ENCODE measurements around the gene ABHD11. TPM values are rescaled to one million over a fixed set of nuclear protein-coding genes. Genes with fewer than 3 reads are reported as not detected.

The ABHD11 gene
- total and polyA plus RNA-seq, 4 donors, result 5.1 to 7.6 (median 6.6) TPM

- Histone ChIP-seq H3K9me3 (ENCODE audit: control insufficient read depth in 4 of 4, low read length in 3 of 4) (no peaks in the 10 kb centered on the region), H3K36me3 (ENCODE audit: control insufficient read depth in 4 of 4, insufficient read depth in 3 of 4, low read depth in 1 of 4, low read length in 3 of 4) (peaks cover 12 to 60% (median 27%) of the 10 kb centered on the region in 4 donors), H3K27ac (ENCODE audit: low read depth in 1 of 2, low read length in 2 of 2) (no peak overlapping the region), H3K9ac (ENCODE audit: low read depth in 1 of 2, low read length in 2 of 2) (no peak overlapping the region), H3K27me3 (ENCODE audit: control insufficient read depth in 4 of 4, insufficient read depth in 4 of 4, low read length in 3 of 4) (no peaks in the 10 kb centered on the region), H3K4me1 (ENCODE audit: control insufficient read depth in 4 of 4, insufficient read depth in 4 of 4, low read length in 3 of 4) (no peaks in the 10 kb centered on the region), H3K4me3 (ENCODE audit: low read depth in 1 of 3, low read length in 3 of 3) (no peak overlapping the region)
- DNase-seq (ENCODE audit: low spot score), result no peak
- TF ChIP-seq ATF3 (IDR thresholded peaks at IDR 0.05) (no peak), MAX (IDR thresholded peaks at IDR 0.05) (no peak), HNF4A (conservative IDR thresholded peaks at IDR 0.05) (no peak), RXRA (IDR thresholded peaks at IDR 0.05) (no peak), HNF4G (IDR thresholded peaks at IDR 0.05) (no peak)
- 86% methylated on average over 7 of the region's 7 CpGs for WGBS
Measured at GRCh38 chr7:73690646-73691045, 48.0 kb downstream of the ABHD11 start.

- no peak for DNase-seq (ENCODE audit: low spot score)
- peaks cover 6 to 40% (median 16%) of the 10 kb centered on the region in 4 donors for H3K36me3 ChIP-seq (ENCODE audit: control insufficient read depth in 4 of 4, insufficient read depth in 3 of 4, low read depth in 1 of 4, low read length in 3 of 4)
- no peak overlapping the region for H3K4me3 ChIP-seq (ENCODE audit: low read depth in 1 of 3, low read length in 3 of 3)
- H3K27me3 ChIP-seq (ENCODE audit: control insufficient read depth in 4 of 4, insufficient read depth in 4 of 4, low read length in 3 of 4), result no peaks in the 10 kb centered on the region
- H3K27ac ChIP-seq (ENCODE audit: low read depth in 1 of 2, low read length in 2 of 2), result no peak overlapping the region
- H3K9me3 ChIP-seq (ENCODE audit: control insufficient read depth in 4 of 4, low read length in 3 of 4), result no peaks in the 10 kb centered on the region
- H3K9ac ChIP-seq (ENCODE audit: low read depth in 1 of 2, low read length in 2 of 2), result no peak overlapping the region
- peaks cover 3 to 7% (median 6%) of the 10 kb centered on the region in 4 donors for H3K4me1 ChIP-seq (ENCODE audit: control insufficient read depth in 4 of 4, insufficient read depth in 4 of 4, low read length in 3 of 4)
- TF ChIP-seq FOXA1 (IDR thresholded peaks at IDR 0.05) (no peak), EGR1 (IDR thresholded peaks at IDR 0.05; ENCODE audit: low read depth in 2 of 2) (no peak), ATF3 (IDR thresholded peaks at IDR 0.05) (no peak), REST (IDR thresholded peaks at IDR 0.05) (no peak), TAF1 (conservative IDR thresholded peaks at IDR 0.05) (no peak), JUND (IDR thresholded peaks at IDR 0.05) (no peak), NR2F2 (IDR thresholded peaks at IDR 0.05) (no peak), GABPA (IDR thresholded peaks at IDR 0.05 in 1 of 2, conservative IDR thresholded peaks at IDR 0.05 in 1 of 2) (no peak), MAX (IDR thresholded peaks at IDR 0.05) (no peak), RAD21 (IDR thresholded peaks at IDR 0.05) (no peak), HNF4A (conservative IDR thresholded peaks at IDR 0.05) (no peak), SP1 (IDR thresholded peaks at IDR 0.05) (no peak), CTCF (IDR thresholded peaks at IDR 0.05; ENCODE audit: low read depth, low read length, missing input control) (no peak), ZBTB33 (IDR thresholded peaks at IDR 0.05) (no peak), HNF4G (IDR thresholded peaks at IDR 0.05) (no peak), RXRA (IDR thresholded peaks at IDR 0.05) (no peak)
- WGBS, result 94% methylated on average over 8 of the region's 8 CpGs
Measured at GRCh38 chr7:73688288-73688687, 50.3 kb downstream of the ABHD11 start.

All from liver (tissue), 9 donors.